GM18498 (cell line): Measurements from ENCODE around the gene NACC2.
"Not testable (repeated sequence)": the region's sequence is repeated elsewhere in the genome, so short reads cannot be mapped to it uniquely, and the experiment has no call there.

Experiments
- ATAC-seq: cut with Tn5 transposase; IDR thresholded peaks from one replicate; pipeline ENCODE4 v1.9.1; 2021; ENCODE audit warnings: mild to moderate bottlenecking, moderate library complexity; ENCODE audit not compliant: unreplicated experiment

The NACC2 gene

GRCh38 chr9:136047076-136047774 lies 47.9 kb downstream of the NACC2 start:
- ATAC-seq = no peak

- ATAC-seq = no peak
These were observed 48.6 kb downstream of the NACC2 start for GRCh38 chr9:136046554-136046920.

GRCh38 chr9:136045595-136046553 lies 49.2 kb downstream of the NACC2 start:
- ATAC-seq = no peak

- ATAC-seq = no peak
These were observed 50.0 kb downstream of the NACC2 start for GRCh38 chr9:136044971-136045594.

GRCh38 chr9:136044207-136044970 lies 50.7 kb downstream of the NACC2 start:
- no peak for ATAC-seq

GRCh38 chr9:136043441-136043991 lies 51.6 kb downstream of the NACC2 start:
- no peak for ATAC-seq

- ATAC-seq = no peak
These were observed 52.5 kb downstream of the NACC2 start for GRCh38 chr9:136042541-136042940.

- ATAC-seq = not testable (repeated sequence)
These were observed 54.2 kb downstream of the NACC2 start for GRCh38 chr9:136040848-136041247.

- no peak for ATAC-seq
These were observed 55.6 kb downstream of the NACC2 start for GRCh38 chr9:136039488-136039887.

- ATAC-seq = no peak
These were observed 58.2 kb downstream of the NACC2 start for GRCh38 chr9:136036848-136037247.

- no peak for ATAC-seq
These were observed 59.0 kb downstream of the NACC2 start for GRCh38 chr9:136036050-136036449.

GRCh38 chr9:136031741-136032730 lies 63.1 kb downstream of the NACC2 start:
- ATAC-seq = no peak

GRCh38 chr9:136031094-136031493 lies 64.0 kb downstream of the NACC2 start:
- no peak for ATAC-seq

GRCh38 chr9:136029556-136029955 lies 65.5 kb downstream of the NACC2 start:
- ATAC-seq = no peak

- no peak for ATAC-seq
These were observed 66.2 kb downstream of the NACC2 start for GRCh38 chr9:136028760-136029470.

- not testable (repeated sequence) for ATAC-seq
These were observed 68.2 kb downstream of the NACC2 start for GRCh38 chr9:136026943-136027289.

GRCh38 chr9:136026266-136026942 lies 68.7 kb downstream of the NACC2 start:
- no peak for ATAC-seq

- no peak for ATAC-seq
These were observed 69.6 kb downstream of the NACC2 start for GRCh38 chr9:136025481-136025880.
